ENCODE results near the gene GALNT9.
"Not testable (repeated sequence)": the region's sequence is repeated elsewhere in the genome, so short reads cannot be mapped to it uniquely, and the experiment has no call there.

GALNT9 gene

GRCh38 chr12:132210223-132211055, 119.0 kb downstream of the GALNT9 start:
- no peak for DNase-seq

GRCh38 chr12:132209619-132210222, 119.7 kb downstream of the GALNT9 start:
- DNase-seq, result no peak

- DNase-seq, result no peak
Observed at GRCh38 chr12:132208153-132208823, 121.1 kb downstream of the GALNT9 start.

- DNase-seq, result no peak
Observed at GRCh38 chr12:132207083-132207775, 122.2 kb downstream of the GALNT9 start.

- DNase-seq, result no peak
Observed at GRCh38 chr12:132206046-132206434, 123.3 kb downstream of the GALNT9 start.

- no peak for DNase-seq
Observed at GRCh38 chr12:132205271-132206045, 123.9 kb downstream of the GALNT9 start.

GRCh38 chr12:132204793-132205270, 124.6 kb downstream of the GALNT9 start:
- no peak for DNase-seq

GRCh38 chr12:132204063-132204792, 125.2 kb downstream of the GALNT9 start:
- DNase-seq, result no peak

GRCh38 chr12:132202929-132203721, 126.3 kb downstream of the GALNT9 start:
- DNase-seq, result no peak

GRCh38 chr12:132201391-132202120, 127.8 kb downstream of the GALNT9 start:
- DNase-seq, result no peak

GRCh38 chr12:132200800-132201199, 128.6 kb downstream of the GALNT9 start:
- DNase-seq, result no peak

- DNase-seq, result no peak
Observed at GRCh38 chr12:132199526-132200319, 129.7 kb downstream of the GALNT9 start.

- no peak for DNase-seq
Observed at GRCh38 chr12:132199101-132199500, 130.3 kb downstream of the GALNT9 start.

GRCh38 chr12:132197581-132198354, 131.6 kb downstream of the GALNT9 start:
- no peak for DNase-seq

GRCh38 chr12:132196873-132197390, 132.5 kb downstream of the GALNT9 start:
- no peak for DNase-seq

GRCh38 chr12:132196038-132196872, 133.1 kb downstream of the GALNT9 start:
- no peak for DNase-seq

- DNase-seq, result not testable (repeated sequence)
Observed at GRCh38 chr12:132195242-132195641, 134.1 kb downstream of the GALNT9 start.

All from HCEC 1CT (cell line).